ENCODE results near the gene HLCS.

HLCS gene

DNA sequence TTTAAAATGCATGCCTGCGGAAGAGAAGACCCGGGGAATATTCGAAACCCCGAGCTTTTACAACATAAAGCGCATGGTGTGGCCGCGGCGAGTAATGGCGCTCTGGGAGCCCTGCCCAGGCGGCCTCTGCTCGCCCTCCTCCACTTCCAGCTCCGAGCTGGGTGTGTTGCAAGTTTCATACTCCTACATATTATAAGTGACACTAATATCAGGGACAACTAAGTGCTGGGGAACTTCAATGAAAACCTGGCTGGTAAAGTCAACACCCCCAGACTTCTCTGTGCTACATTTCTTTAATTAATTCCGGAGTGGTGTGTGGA is 255.8 kb downstream of the HLCS start:
- H3K27me3 ChIP-seq (ENCODE audit: insufficient read depth, low read length), result peaks cover 100% of the 10 kb centered on the region

DNA sequence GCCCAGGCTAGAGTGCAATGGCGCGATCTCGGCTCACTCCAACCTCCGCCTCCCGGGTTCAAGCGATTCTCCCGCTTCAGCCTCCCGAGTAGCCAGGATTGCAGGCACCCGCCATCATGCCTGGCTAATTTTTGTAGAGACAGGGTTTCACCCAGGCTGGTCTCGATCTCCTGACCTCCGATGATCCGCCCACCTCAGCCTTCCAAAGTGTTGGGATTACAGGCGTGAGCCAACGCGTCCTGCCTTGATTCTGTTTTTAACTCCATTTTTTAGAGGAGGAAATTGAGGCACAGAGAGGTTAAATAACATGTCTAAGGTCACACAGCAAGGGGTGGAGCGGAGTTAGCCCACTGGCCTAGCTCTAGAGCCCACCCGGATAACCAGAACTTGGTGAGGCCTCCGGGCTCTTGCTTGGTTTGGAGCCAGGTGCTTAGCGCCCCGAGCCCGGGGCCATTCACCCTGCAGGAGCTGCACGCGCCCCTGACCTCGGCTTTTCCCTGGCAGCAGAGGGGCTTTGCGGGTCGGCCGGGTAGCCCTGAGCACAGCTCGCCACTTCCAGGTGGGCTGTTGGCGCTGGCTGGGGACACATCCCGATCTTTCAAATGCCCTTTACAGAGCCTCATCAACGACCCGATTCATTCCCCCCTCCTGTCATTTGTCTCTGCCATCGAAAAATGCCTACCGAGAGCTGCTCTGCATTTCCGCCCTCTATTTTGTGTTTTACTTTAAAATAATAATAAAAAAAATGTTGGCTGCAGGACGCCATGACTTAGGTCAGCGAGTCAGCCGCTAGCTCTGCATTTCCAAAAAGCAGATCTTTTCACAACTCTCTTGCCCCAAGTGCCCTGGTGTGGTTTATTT is 256.4 kb downstream of the HLCS start:
- 4% methylated on average over 38 of the region's 38 CpGs for WGBS
- peaks cover 100% of the 10 kb centered on the region for H3K27me3 ChIP-seq (ENCODE audit: insufficient read depth, low read length)

More for the DNA sequence above, 255.8 kb downstream of the HLCS start:
- Histone ChIP-seq H3K9me3 (ENCODE audit: insufficient read depth, low read depth, low read length) (no peaks in the 10 kb centered on the region), H3K9ac (ENCODE audit: low read depth, low read length) (no peak overlapping the region), H3K4me1 (ENCODE audit: insufficient read depth, low read length) (peaks cover 31% of the 10 kb centered on the region), H3K4me3 (ENCODE audit: low read length) (peak overlapping the region; percentile 46), H3K27ac (ENCODE audit: low read depth, low read length) (no peak overlapping the region), H3K36me3 (ENCODE audit: insufficient read depth, low read length) (no peaks in the 10 kb centered on the region)
- WGBS, result under 1% methylated on average over 12 of the region's 13 CpGs

DNA sequence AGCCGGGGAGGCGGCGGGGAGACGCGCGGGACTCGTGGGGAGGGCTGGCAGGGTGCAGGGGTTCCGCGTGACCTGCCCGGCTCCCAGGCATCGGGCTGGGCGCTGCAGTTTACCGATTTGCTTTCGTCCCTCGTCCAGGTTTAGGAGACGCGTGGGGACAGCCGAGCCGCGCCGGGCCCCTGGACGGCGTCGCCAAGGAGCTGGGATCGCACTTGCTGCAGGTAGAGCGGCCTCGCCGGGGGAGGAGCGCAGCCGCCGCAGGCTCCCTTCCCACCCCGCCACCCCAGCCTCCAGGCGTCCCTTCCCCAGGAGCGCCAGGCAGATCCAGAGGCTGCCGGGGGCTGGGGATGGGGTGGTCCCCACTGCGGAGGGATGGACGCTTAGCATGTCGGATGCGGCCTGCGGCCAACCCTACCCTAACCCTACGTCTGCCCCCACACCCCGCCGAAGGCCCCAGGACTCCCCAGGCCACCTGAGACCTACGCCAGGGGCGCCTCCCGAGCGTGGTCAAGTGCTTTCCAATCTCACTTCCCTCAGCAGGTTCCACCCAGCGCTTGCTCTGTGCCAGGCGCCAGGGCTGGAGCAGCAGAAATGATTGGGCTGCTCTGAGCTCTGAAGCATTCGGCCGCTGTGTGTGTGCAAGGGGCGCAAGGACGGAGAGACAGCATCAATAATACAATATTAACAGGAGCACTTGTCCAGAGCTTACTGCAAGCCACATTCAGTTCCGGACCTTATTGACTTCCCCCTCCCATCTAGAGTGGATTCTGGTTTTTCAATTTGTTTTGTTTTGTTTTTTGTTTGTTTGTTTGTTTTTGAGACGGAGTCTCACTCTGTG is 257.2 kb downstream of the HLCS start:
- Histone ChIP-seq H3K27ac (ENCODE audit: low read depth, low read length) (no peak overlapping the region), H3K27me3 (ENCODE audit: insufficient read depth, low read length) (peaks cover 100% of the 10 kb centered on the region), H3K9ac (ENCODE audit: low read depth, low read length) (no peak overlapping the region), H3K4me3 (ENCODE audit: low read length) (peak overlapping the region; percentile 46; the same call in 1 of the 2 replicates), H3K36me3 (ENCODE audit: insufficient read depth, low read length) (no peaks in the 10 kb centered on the region), H3K4me1 (ENCODE audit: insufficient read depth, low read length) (peaks cover 40% of the 10 kb centered on the region), H3K9me3 (ENCODE audit: insufficient read depth, low read depth, low read length) (no peaks in the 10 kb centered on the region)
- WGBS, result 2% methylated on average over 53 of the region's 55 CpGs

More for the DNA sequence above, 256.4 kb downstream of the HLCS start:
- H3K27ac ChIP-seq (ENCODE audit: low read depth, low read length), result no peak overlapping the region
- H3K9ac ChIP-seq (ENCODE audit: low read depth, low read length), result no peak overlapping the region
- peaks cover 34% of the 10 kb centered on the region for H3K4me1 ChIP-seq (ENCODE audit: insufficient read depth, low read length)
- no peaks in the 10 kb centered on the region for H3K9me3 ChIP-seq (ENCODE audit: insufficient read depth, low read depth, low read length)
- H3K4me3 ChIP-seq (ENCODE audit: low read length), result peak overlapping the region; percentile 46
- H3K36me3 ChIP-seq (ENCODE audit: insufficient read depth, low read length), result no peaks in the 10 kb centered on the region

DNA sequence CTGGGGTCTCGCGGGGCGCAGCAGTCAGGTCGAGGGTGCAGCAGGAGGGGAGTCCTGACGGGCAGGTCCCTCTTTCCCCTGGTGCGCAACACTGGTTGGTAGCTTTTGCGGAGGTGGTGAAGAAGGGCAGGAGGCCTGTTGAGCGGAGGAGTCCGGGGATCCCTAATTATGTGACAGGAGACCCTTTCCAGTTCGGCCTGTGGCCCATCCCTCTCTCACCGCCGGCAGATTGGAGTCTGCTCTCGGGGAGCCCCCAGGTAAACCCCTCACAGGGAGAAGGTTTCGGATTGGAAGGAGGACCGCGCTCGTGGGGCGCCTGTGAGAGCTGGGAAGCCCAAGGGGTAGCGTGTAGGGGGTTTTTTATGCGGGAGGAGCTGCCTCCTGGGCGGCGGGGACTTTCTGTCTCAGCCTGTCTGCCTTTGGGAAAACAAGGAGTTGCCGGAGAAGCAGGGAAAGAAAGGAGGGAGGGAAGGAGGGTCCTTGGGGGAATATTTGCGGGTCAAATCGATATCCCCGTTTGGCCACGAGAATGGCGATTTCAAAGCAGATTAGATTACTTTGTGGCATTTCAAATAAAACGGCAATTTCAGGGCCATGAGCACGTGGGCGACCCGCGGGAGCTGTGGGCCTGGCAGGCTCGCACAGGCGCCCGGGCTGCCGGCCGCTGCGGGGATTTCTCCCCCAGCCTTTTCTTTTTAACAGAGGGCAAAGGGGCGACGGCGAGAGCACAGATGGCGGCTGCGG is 258.0 kb downstream of the HLCS start:
- Histone ChIP-seq H3K27me3 (ENCODE audit: insufficient read depth, low read length) (peaks cover 100% of the 10 kb centered on the region), H3K4me1 (ENCODE audit: insufficient read depth, low read length) (peaks cover 40% of the 10 kb centered on the region), H3K9ac (ENCODE audit: low read depth, low read length) (no peak overlapping the region), H3K9me3 (ENCODE audit: insufficient read depth, low read depth, low read length) (no peaks in the 10 kb centered on the region), H3K36me3 (ENCODE audit: insufficient read depth, low read length) (no peaks in the 10 kb centered on the region), H3K27ac (ENCODE audit: low read depth, low read length) (no peak overlapping the region), H3K4me3 (ENCODE audit: low read length) (peak overlapping the region; percentile 46; the same call in 1 of the 2 replicates)
- 3% methylated on average over 44 of the region's 44 CpGs for WGBS

DNA sequence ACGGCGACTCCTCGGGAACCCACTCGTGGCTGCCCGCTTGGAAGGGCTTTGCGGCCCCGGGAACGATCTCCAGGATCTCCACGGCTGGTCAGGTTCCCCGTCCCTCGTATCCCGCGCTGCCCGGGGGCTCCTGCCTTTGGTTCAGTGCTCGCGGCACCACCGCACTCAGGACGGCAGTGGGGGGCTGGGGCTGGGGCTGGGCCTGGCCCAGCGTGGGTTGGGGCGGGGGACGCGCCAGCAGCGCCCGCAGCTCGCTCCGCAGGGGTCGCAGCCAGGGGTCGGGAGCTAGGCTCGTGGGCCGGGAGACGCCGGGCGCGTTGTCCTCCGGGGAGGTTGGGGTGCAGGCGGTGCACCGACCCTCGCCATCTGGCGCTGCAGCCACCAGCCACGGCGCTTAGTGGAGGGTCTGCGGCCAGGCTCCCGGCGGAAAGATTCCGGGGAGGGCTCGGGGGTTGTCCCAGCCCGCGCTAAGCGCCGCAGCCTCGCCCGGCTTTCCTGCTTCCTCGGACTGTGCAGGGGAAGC is 258.6 kb downstream of the HLCS start:
- peaks cover 40% of the 10 kb centered on the region for H3K4me1 ChIP-seq (ENCODE audit: insufficient read depth, low read length)
- H3K27me3 ChIP-seq (ENCODE audit: insufficient read depth, low read length), result peaks cover 100% of the 10 kb centered on the region
- H3K36me3 ChIP-seq (ENCODE audit: insufficient read depth, low read length), result no peaks in the 10 kb centered on the region
- H3K9me3 ChIP-seq (ENCODE audit: insufficient read depth, low read depth, low read length), result no peaks in the 10 kb centered on the region
- H3K9ac ChIP-seq (ENCODE audit: low read depth, low read length), result no peak overlapping the region
- WGBS, result 2% methylated on average over 53 of the region's 53 CpGs
- no peak overlapping the region for H3K4me3 ChIP-seq (ENCODE audit: low read length)
- no peak overlapping the region for H3K27ac ChIP-seq (ENCODE audit: low read depth, low read length)

DNA sequence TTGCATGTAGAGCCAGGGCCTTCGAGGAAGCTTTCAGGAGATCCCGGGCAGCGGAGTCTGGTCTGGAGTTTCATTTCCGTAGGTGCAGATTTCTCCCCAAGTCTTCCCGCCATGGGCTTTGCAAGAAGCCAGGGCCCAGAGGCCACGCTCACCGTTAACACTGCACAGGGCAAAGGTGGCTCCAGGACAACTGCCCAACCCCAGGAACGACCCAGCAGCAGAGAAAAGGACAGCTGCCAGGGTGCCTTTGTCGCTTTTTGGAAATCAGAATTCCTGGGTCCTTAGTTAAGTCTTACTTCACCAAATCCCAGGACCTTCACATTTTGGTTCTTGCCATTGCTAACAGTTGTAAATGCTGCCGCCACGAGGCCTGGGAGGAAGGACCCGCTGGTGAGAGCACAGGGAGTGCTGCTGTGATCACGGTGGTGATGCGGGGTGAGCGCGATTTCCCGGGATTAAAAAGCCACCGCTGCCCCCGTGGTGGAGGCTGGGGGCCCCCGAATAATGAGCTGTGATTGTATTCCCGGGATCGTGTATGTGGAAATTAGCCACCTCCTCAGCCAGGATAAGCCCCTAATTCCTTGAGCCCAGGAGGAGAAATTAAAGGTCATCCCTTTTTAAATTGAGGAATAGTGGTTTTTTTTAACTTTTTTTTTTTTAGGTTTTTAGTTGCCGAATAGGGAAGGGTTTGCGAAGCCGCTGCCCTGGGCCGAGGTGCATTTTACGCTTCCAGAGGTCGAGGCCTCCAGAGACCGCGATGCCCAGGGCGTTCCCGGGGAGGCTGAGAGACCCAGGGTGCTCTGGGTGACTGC is 259.3 kb downstream of the HLCS start:
- Histone ChIP-seq H3K9ac (ENCODE audit: low read depth, low read length) (no peak overlapping the region), H3K27ac (ENCODE audit: low read depth, low read length) (no peak overlapping the region)
- 3% methylated on average over 32 of the region's 32 CpGs for WGBS

DNA sequence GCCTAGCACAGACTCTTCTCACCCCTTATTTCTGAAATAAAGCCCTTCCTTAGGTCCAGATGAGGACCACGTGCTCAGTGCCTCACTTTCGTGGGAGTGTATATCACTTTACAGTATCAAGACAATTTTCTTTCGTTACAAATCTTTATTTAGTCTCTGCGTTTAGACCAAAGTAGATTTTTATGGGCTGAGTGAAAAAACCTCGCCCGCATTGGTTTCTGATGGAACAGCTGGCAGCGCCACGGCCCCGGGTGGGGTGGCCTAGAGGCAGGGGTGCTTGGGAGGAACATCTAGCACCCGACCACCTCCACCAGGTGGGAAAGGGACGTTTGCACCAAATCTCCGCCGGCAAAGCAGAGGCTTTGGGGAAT is 260.0 kb downstream of the HLCS start:
- peaks cover 44% of the 10 kb centered on the region for H3K4me1 ChIP-seq (ENCODE audit: insufficient read depth, low read length)

More for the DNA sequence above, 259.3 kb downstream of the HLCS start:
- no peaks in the 10 kb centered on the region for H3K9me3 ChIP-seq (ENCODE audit: insufficient read depth, low read depth, low read length)
- H3K36me3 ChIP-seq (ENCODE audit: insufficient read depth, low read length), result no peaks in the 10 kb centered on the region
- no peak overlapping the region for H3K4me3 ChIP-seq (ENCODE audit: low read length)
- H3K27me3 ChIP-seq (ENCODE audit: insufficient read depth, low read length), result peaks cover 100% of the 10 kb centered on the region
- H3K4me1 ChIP-seq (ENCODE audit: insufficient read depth, low read length), result peaks cover 44% of the 10 kb centered on the region

DNA sequence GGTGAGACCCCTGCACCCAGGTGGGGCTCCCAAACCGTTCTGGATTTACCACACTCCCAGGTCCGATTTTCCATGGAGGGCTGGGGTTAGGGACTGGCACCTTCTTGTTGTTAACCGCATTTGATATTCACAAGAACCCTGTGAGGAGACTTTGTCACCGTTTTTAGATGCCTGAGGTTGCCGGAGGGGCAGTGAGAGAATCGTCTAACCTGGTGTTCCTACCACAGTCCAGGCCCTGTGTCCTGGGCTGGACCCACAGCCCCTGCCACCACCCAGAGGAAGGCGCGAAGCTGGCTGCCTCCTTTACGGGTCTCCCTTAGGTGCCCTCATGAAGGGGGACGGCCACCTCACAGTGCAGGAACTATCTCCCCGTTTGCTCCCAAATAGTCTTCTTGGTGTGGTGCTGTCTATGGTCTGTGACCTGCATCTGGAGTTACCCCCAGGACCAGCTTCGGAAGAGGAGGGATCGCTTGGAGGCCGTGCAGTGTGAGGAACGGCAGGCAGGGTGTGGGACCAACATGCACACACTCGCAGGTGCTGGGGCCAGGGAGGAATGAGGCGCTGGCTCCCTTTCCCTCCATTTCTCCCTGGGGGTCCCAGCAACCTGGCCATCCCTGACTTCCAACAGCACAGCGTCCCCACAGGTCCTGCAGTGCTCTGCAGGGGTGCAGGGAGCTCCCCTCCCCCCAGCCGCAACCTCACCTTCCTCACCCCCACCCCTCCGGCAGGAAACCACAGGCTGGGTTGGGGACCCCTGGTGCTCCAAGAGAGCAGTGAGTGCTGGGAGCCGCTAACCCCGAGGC is 260.6 kb downstream of the HLCS start:
- Histone ChIP-seq H3K9ac (ENCODE audit: low read depth, low read length) (no peak overlapping the region), H3K4me1 (ENCODE audit: insufficient read depth, low read length) (peaks cover 45% of the 10 kb centered on the region), H3K4me3 (ENCODE audit: low read length) (no peak overlapping the region; the same call in 1 of the 2 replicates), H3K27me3 (ENCODE audit: insufficient read depth, low read length) (peaks cover 100% of the 10 kb centered on the region), H3K36me3 (ENCODE audit: insufficient read depth, low read length) (no peaks in the 10 kb centered on the region), H3K9me3 (ENCODE audit: insufficient read depth, low read depth, low read length) (no peaks in the 10 kb centered on the region), H3K27ac (ENCODE audit: low read depth, low read length) (no peak overlapping the region)
- whole genome bisulfite sequencing, result 2% methylated on average over 22 of the region's 22 CpGs

More for the DNA sequence above, 260.0 kb downstream of the HLCS start:
- Histone ChIP-seq H3K9ac (ENCODE audit: low read depth, low read length) (no peak overlapping the region), H3K9me3 (ENCODE audit: insufficient read depth, low read depth, low read length) (no peaks in the 10 kb centered on the region), H3K4me3 (ENCODE audit: low read length) (no peak overlapping the region), H3K27ac (ENCODE audit: low read depth, low read length) (no peak overlapping the region), H3K27me3 (ENCODE audit: insufficient read depth, low read length) (peaks cover 100% of the 10 kb centered on the region), H3K36me3 (ENCODE audit: insufficient read depth, low read length) (no peaks in the 10 kb centered on the region)
- 4% methylated on average over 12 of the region's 13 CpGs for WGBS

DNA sequence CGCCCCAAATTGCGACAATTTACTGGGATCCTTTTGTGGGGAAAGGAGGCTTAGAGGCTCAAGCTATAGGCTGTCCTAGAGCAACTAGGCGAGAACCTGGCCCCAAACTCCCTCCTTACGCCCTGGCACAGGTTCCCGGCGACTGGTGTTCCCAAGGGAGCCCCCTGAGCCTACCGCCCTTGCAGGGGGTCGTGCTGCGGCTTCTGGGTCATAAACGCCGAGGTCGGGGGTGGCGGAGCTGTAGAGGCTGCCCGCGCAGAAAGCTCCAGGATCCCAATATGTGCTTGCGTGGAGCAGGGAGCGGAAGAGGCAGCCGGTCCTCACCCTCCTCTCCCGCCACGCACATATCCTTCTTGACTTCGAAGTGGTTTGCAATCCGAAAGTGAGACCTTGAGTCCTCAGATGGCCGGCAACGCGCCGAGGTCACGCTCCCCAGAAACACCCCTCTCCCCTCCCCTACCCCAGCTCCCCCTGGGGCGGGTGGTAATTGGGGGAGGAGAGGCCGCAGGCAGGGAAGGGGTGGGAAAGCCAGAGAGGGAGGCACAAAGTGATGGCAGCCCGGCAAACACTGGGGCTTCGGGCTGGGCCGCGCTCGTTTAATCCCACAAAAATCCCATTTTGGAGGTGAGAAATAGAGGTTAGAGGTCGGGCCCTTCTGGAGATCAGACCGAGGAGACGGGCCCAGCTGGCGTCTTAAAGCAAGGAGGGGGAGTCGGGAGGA is 261.4 kb downstream of the HLCS start:
- Histone ChIP-seq H3K4me3 (ENCODE audit: low read length) (peak overlapping the region; percentile 14; the same call in 1 of the 2 replicates), H3K4me1 (ENCODE audit: insufficient read depth, low read length) (peaks cover 41% of the 10 kb centered on the region), H3K36me3 (ENCODE audit: insufficient read depth, low read length) (no peaks in the 10 kb centered on the region), H3K27me3 (ENCODE audit: insufficient read depth, low read length) (peaks cover 100% of the 10 kb centered on the region), H3K9me3 (ENCODE audit: insufficient read depth, low read depth, low read length) (no peaks in the 10 kb centered on the region), H3K27ac (ENCODE audit: low read depth, low read length) (no peak overlapping the region), H3K9ac (ENCODE audit: low read depth, low read length) (no peak overlapping the region)
- 2% methylated on average over 35 of the region's 39 CpGs for WGBS
